Heart right ventricle (tissue), 16 donors: ENCODE measurements around the gene CFL2. TPM values are rescaled to one million over a fixed set of nuclear protein-coding genes. Genes with fewer than 3 reads are reported as not detected.
"Not testable (repeated sequence)": the region's sequence is repeated elsewhere in the genome, so short reads cannot be mapped to it uniquely, and the experiment has no call there.

ENCODE experiments used
- ATAC-seq, 8 donors: fragments of 200-7000 bp; cut with Tn5 transposase; one replicate each; pipeline ENCODE4 v1.9.1; 2020; ENCODE audit warnings: mild to moderate bottlenecking in 8 of 8, moderate library complexity in 8 of 8, moderate number of reproducible peaks in 1 of 8
- DNase-seq, 2 donors: peaks; one replicate each; pipeline ENCODE4 v3.0.0-alpha.2; 2020
- H3K27ac ChIP-seq, 10 donors: fragments of 200-600 bp; sonication (generic) in 2 of 10; one replicate each; pipeline versions ENCODE4 v1.5.0 to v1.8.0; 2020 to 2022; ENCODE audit warnings: mild to moderate bottlenecking in 3 of 10
- H3K27me3 ChIP-seq, 7 donors: fragments of 200-600 bp; one replicate each; pipeline ENCODE4 v1.8.0; 2021 to 2022; ENCODE audit warnings: mild to moderate bottlenecking in 2 of 7
- H3K36me3 ChIP-seq, 9 donors: fragments of 200-600 bp; sonication (generic) in 1 of 9; one replicate each; pipeline versions ENCODE4 v1.5.0 to v1.8.0; 2020 to 2022; ENCODE audit warnings: mild to moderate bottlenecking in 2 of 9
- H3K4me1 ChIP-seq, 9 donors: fragments of 200-600 bp; sonication (generic) in 1 of 9; one replicate each; pipeline versions ENCODE4 v1.5.0 to v1.8.0; 2020 to 2022; ENCODE audit warnings: mild to moderate bottlenecking in 4 of 9
- H3K4me3 ChIP-seq, 10 donors: fragments of 200-600 bp; sonication (generic) in 2 of 10; one replicate each; pipeline versions ENCODE4 v1.5.0 to v1.8.0; 2020 to 2022; ENCODE audit warnings: mild to moderate bottlenecking in 7 of 10, moderate library complexity in 2 of 10
- H3K9me3 ChIP-seq, 11 donors: fragments of 200-600 bp in 10 of 11; sonication (generic) in 2 of 11; one replicate each; pipeline versions ENCODE4 v1.5.0 to v1.8.0; 2013 to 2022; ENCODE audit warnings: mild to moderate bottlenecking in 2 of 11, control low read depth in 1 of 11, moderate library complexity in 1 of 11
- CTCF ChIP-seq, 9 donors: fragments of 200-600 bp; sonication (generic) in 2 of 9; IDR thresholded peaks; one replicate each; pipeline versions ENCODE4 v1.5.0 to v1.8.0; 2021 to 2022; ENCODE audit warnings: antibody characterized with exemption in 9 of 9, mild to moderate bottlenecking in 5 of 9, moderate library complexity in 1 of 9
- WGBS, 2 donors: extraction: QIAGEN DNeasy Blood & Tissue Kit; methylation state at CpG; one replicate each; pipeline ENCODE4 v1.1.7; 2013; ENCODE audit warnings: inconsistent platforms in 1 of 2; 5-methylcytosine and 5-hydroxymethylcytosine counted together
- intact Hi-C, 10 donors: fragments of 100-400 bp; cut with DNase I; formaldehyde crosslinking; loops; one replicate each; pipeline versions ENCODE4 v1.11.1 to v1.14.2; 2022
- polyA plus RNA-seq, 2 donors: library from polyadenylated mRNA; stranded (reverse); fragments of 200-250 nt; gene quantifications; one replicate each; pipeline ENCODE4 v1.2.3, GENCODE V29; 2013
- total RNA-seq, 10 donors: library from RNA; stranded (reverse); fragmentation: NEBNext Ultra II Directional in 3 of 10; extraction: Animal tissue kit (Norgen Biotek cat#: 25700) in 3 of 10; gene quantifications; one replicate each; pipeline versions ENCODE4 v1.2.1 to v1.2.4, GENCODE V29; 2021 to 2023
- donor health status: Arrhythmogenic right ventricular cardiomyopathy.
- donor health status: ischemic (EF 13 %, LVEDD 7.1; RV severe dilation, severe dysfunction).
- donor health status: healthy with polysubstance abuse.
- donor health status: DM: no; HTN: yes; CAD: no.
- donor health status: DM: no; HTN: no; CAD: no.
- donor health status: ischemic (EF 25% LVEDD 6.9; RV normal size, moderate dysfunction).
- donor health status: ischemic (EF 25% LVEDD 5.7; RV mildly dilated, moderate dysfunction).
- donor health status: healthy.
- donor health status: DM: yes; HTN: yes; CAD: no.
- donor health status: Ischemic cardiomyopathy.
- donor health status: ischemic (EF 35%, LVEDD 5.7; RV mildly dilated, moderate dysfunction).
- donor health status: nonischemic (EF 11% LVEDD 7.7; RV severe dilation, severe dysfunction).
- donor health status: DM: yes; HTN: yes; CAD: no.
- donor health status: PGD.
- donor health status: ischemic (EF 29% LVEDD 5.4; RV normal size, mild dysfunction).
- donor health status: nonischemic (EF 23%, LVEDD 6.1; RV moderate dilation, normal function).

Gene CFL2
- total and polyA plus RNA-seq, 12 donors = 154 to 918 (median 530) TPM

GRCh38 chr14:34750233-34750632 is 35.8 kb upstream of the CFL2 start:
- Histone ChIP-seq H3K36me3 (peaks cover 0 to 44% (median 0%) of the 10 kb centered on the region in 9 donors), H3K4me3 (no peak overlapping the region), H3K4me1 (no peaks in the 10 kb centered on the region), H3K27ac (no peak overlapping the region), H3K27me3 (peaks cover 0 to 3% (median 0%) of the 10 kb centered on the region in 7 donors), H3K9me3 (no peaks in the 10 kb centered on the region)
- WGBS, 2 donors = 87 to 96% methylated on average over 2 of the region's 2 CpGs
- ATAC-seq = no peak
- DNase-seq = no peak
- TF ChIP-seq CTCF (IDR thresholded peaks at IDR 0.05) = no peak
- intact Hi-C loops = no loop called here

- Histone ChIP-seq H3K27me3 (peaks cover 0 to 4% (median 0%) of the 10 kb centered on the region in 7 donors), H3K9me3 (no peaks in the 10 kb centered on the region), H3K27ac (no peak overlapping the region), H3K36me3 (peaks cover 0 to 36% (median 0%) of the 10 kb centered on the region in 9 donors), H3K4me3 (no peak overlapping the region), H3K4me1 (no peaks in the 10 kb centered on the region)
- TF ChIP-seq CTCF (IDR thresholded peaks at IDR 0.05) = no peak
- 74% methylated on average over 6 of the region's 6 CpGs for WGBS, 2 donors
- intact Hi-C loops = no loop called here
- ATAC-seq = no peak
- no peak for DNase-seq
Measured at GRCh38 chr14:34749408-34749807, 35.0 kb upstream of the CFL2 start.

DNA sequence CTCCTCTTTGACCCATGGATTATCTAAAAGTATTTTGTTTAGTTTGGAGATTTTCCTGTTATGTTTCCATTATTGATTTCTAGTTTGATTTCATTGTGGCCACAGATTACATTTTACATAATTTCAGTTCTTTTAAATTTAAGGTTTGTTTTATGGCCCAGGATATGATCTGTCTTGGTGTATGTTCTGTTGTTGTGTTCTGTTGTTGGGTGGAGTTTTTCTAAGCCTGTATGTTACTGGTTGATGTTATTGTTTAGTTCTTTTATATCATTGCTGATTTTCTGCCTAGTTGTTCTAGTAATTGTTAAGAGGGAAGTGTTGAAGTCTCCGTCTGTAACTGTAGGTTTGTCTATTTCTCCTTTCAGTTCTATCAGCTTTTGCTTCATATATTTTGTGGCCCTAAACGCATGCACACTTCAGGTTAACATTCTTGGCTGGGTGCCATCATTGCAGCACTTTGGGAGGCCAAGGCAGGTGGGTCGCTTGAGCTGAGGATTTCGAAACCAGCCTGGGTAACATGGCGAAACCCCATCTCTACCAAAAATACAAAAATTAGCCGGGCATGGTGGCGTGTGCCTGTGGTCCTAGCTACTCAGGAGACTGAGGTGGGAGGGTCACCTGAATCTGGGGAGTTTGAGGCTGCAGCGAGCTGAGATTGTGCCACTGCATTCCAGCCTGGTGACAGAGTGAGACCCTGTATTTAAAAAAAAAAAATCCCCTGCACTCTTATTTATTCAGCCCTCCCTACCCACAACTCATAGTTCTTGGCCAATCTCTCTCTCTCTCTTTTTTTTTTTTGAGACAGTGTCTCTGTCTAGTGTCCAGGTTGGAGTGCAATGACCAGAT is 28.1 kb upstream of the CFL2 start:
- Histone ChIP-seq H3K36me3 (no peaks in the 10 kb centered on the region), H3K27ac (no peak overlapping the region), H3K9me3 (peaks cover 0 to 6% (median 0%) of the 10 kb centered on the region in 11 donors), H3K27me3 (peaks cover 0 to 4% (median 0%) of the 10 kb centered on the region in 7 donors), H3K4me3 (no peak overlapping the region), H3K4me1 (peaks cover 0 to 11% (median 0%) of the 10 kb centered on the region in 9 donors)
- WGBS, 2 donors = 81 to 88% methylated on average over 8 of the region's 8 CpGs
- no peak for TF ChIP-seq CTCF (IDR thresholded peaks at IDR 0.05)
- intact Hi-C loops = no loop called here
- ATAC-seq (no peak), DNase-seq (no peak)

DNA sequence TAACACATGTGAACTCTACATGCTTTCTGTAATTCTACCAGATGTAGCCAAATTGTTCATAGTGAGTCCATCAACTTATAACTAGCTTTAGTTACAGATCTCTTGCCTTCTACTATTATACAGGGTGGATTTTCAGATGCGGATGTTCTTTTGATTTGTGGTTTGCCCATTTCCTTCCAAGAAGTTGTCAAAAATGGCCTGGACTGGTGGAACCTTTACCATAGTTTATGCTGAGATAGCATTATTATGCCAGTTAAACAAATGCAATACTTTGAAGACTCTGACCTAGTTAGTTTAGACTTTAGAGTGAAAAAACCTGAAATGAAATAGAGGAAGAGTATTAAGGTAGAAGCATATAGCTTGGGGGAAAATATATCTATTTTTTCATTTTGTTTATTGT is 27.4 kb upstream of the CFL2 start:
- WGBS, 2 donors = 78 to 92% methylated on average over 1 of the region's 1 CpG
- Histone ChIP-seq H3K4me3 (no peak overlapping the region), H3K4me1 (peaks cover 0 to 11% (median 0%) of the 10 kb centered on the region in 9 donors), H3K9me3 (peaks cover 0 to 7% (median 0%) of the 10 kb centered on the region in 11 donors), H3K36me3 (no peaks in the 10 kb centered on the region), H3K27me3 (peaks cover 0 to 4% (median 0%) of the 10 kb centered on the region in 7 donors), H3K27ac (no peak overlapping the region)
- intact Hi-C loops = no loop called here
- no peak for ATAC-seq
- DNase-seq = no peak
- no peak for TF ChIP-seq CTCF (IDR thresholded peaks at IDR 0.05)

DNA sequence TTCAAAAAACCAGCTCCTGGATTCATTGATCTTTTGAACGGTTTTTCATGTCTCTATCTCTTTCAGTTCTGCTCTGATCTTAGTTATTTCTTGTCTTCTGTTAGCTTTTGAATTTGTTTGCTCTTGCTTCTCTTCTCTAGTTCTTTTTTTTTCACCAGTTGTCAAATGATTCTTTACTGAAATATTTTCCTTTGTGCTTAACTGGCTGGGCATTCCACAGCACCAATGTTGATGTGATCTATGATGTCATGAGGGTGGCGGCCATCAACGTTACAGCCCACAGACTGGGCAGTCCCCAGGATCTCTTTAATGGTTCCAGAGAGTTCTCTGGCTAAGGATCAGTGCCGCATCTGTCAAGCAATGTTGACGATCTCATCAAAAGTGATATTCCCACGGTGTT is 25.7 kb upstream of the CFL2 start:
- ATAC-seq, H3K27ac ChIP-seq, H3K27me3 ChIP-seq, H3K9me3 ChIP-seq, H3K4me3 ChIP-seq, intact Hi-C loops, DNase-seq, H3K36me3 ChIP-seq: not testable (repeated sequence)
- 75 to 79% methylated on average over 6 of the region's 6 CpGs for WGBS, 2 donors
- H3K4me1 ChIP-seq = peaks cover 0 to 11% (median 0%) of the 10 kb centered on the region in 9 donors

DNA sequence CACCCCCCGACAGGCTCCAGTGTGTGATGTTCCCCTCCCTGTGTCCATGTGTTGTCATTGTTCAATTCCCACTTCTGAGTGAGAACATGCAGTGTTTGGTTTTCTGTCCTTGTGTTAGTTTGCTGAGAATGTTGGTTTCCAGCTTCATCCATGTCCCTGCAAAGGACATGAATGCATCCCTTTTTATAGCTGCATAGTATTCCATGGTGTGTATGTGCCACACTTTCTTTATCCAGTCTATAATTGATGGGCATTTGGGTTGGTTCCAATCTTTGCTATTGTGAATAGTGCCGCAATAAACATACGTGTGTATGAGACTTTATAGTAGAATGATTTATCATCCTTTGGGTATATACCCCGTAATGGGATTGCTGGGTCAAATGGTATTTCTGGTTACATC is 22.7 kb upstream of the CFL2 start:
- intact Hi-C loops, H3K4me1 ChIP-seq, H3K9me3 ChIP-seq, H3K4me3 ChIP-seq, H3K27me3 ChIP-seq, H3K27ac ChIP-seq, H3K36me3 ChIP-seq, DNase-seq, ATAC-seq: not testable (repeated sequence)
- WGBS, 2 donors = 94% methylated on average over 4 of the region's 4 CpGs
